ENCODE data around the gene SNX30.

DNA sequence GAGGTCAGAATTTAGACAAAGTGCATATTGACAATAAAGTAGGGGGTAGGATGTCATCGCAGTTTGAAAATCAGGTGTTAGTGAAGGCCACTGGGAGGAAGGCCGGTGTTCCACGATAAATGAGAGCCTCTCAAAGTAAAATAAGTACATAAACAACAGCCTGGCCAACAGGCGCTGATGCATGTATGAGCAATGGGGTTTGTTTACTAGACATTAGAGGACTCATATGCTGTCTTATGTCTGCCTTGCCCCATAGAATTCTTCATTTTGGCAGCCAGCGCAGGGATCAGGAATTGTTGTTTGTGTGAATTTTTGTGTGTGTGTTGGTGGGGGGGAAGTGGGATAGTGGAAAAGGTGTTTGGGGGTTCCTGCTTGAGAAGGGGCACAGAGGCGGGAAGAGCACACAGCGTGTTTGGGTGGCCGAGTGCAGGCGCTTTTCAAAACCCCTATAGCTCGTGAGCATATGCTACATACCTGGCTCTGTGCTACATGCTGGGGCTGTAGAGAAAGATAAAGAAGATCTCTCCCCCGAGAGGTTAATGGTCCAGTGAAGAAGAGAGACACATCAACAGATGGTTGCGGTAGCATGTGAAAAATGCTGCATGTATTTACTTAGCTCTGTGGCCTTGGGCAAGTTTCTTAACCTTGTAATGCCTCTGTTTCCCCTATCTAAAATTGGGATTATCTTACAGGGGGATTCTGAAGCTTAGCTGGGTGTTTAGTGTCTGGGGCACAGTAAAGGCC is 11.5 kb downstream of the SNX30 start:
- TF ChIP-seq, protein P1, sequence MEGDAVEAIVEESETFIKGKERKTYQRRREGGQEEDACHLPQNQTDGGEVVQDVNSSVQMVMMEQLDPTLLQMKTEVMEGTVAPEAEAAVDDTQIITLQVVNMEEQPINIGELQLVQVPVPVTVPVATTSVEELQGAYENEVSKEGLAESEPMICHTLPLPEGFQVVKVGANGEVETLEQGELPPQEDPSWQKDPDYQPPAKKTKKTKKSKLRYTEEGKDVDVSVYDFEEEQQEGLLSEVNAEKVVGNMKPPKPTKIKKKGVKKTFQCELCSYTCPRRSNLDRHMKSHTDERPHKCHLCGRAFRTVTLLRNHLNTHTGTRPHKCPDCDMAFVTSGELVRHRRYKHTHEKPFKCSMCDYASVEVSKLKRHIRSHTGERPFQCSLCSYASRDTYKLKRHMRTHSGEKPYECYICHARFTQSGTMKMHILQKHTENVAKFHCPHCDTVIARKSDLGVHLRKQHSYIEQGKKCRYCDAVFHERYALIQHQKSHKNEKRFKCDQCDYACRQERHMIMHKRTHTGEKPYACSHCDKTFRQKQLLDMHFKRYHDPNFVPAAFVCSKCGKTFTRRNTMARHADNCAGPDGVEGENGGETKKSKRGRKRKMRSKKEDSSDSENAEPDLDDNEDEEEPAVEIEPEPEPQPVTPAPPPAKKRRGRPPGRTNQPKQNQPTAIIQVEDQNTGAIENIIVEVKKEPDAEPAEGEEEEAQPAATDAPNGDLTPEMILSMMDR (IDR thresholded peaks at IDR 0.05): no peak
- TF ChIP-seq POLR2A (IDR thresholded peaks at IDR 0.05) (no peak), POLR2AphosphoS5 (IDR thresholded peaks at IDR 0.05; ENCODE audit: insufficient read depth in 1 of 2, low read depth in 1 of 2) (no peak)

Measured in vagina (tissue), 2 donors.